GM21717 (cell line): ENCODE results near the gene PTCD2.

Experiments used
- ATAC-seq: cut with Tn5 transposase; IDR thresholded peaks from one replicate; pipeline ENCODE4 v1.9.1; 2021; ENCODE audit warnings: mild to moderate bottlenecking, moderate library complexity; ENCODE audit not compliant: unreplicated experiment

Gene PTCD2

DNA sequence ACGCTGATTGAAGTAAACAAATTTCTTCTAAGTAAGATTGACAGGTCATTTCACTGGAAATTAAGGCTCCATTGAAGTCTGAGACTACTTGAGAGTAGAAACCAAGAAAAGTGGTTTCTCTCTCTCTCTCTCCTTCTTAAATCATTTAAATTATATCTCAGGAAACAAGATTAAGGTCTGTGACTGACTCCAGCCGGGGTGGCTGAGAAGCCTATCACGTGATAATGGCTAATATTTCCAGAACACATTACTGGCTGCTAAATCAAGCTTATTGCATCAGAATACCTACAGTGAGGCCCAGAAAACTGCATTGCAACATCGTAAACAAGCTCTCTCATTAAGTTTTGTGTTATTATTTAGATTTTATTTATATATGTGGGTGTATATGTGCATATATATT is 88.4 kb downstream of the PTCD2 start:
- ATAC-seq, result no peak

DNA sequence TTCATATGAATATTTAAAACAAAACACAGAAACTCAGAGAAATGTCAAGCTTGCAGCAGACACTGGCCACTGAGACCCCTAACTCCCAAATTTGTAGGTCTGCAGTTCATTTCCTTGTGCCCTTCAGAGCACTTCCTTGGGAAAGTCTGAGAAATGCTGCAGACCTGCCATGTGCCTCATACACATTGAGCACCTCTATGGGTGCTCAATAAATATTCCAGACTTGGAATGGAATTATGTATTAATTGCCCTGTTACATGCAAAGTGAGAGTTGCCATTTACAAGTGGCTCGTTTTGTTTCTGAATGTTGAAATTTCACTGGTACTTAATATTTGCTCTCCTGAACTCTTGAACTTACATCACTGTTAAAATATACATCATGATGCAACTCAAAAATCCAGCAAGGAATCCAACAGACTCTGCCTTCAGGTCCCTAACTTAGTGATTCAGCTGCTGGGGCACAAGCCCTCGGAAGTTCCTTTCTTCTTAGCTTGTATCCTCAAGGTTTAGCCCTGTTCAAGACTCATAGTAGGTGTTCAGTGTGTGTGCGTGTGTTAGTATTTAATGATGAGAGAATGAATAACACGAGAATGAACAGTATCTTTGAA is 90.6 kb downstream of the PTCD2 start:
- no peak for ATAC-seq

DNA sequence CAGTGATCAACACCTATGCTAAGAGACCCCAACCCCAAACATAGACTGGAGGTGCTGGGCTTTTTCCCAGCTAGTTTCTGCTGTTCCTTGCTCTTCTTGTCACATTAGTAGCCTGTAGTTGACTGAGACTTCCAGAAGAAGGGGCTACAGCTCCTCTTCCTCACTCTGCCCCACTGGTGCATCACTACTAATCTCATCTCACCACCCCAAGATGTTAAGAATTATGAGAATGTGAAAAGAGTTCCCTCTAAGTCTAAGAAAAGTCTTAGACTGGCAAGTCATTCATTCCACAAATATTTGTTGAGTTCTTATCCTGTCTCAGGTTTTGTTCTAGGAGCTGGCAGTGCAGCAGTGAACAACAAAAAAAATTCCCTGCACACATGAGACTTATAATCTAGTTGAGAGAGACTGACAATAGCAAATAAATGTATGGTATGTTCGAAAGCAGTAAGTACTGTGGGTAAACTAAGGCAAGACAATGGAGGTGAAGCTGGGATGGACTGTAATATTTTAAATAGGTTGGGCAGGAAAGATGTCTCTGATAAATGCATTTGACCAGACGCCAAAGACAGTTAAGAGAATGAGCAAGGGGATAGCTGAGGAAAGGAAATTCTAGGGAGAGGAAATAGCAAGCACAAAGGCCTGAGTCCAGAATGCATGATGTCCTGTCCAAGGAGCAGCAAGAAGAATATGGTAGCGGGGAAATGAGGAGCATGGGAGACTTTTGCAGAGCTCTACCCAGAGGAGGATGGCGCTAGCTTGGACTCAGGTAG is 92.3 kb downstream of the PTCD2 start:
- no peak for ATAC-seq

DNA sequence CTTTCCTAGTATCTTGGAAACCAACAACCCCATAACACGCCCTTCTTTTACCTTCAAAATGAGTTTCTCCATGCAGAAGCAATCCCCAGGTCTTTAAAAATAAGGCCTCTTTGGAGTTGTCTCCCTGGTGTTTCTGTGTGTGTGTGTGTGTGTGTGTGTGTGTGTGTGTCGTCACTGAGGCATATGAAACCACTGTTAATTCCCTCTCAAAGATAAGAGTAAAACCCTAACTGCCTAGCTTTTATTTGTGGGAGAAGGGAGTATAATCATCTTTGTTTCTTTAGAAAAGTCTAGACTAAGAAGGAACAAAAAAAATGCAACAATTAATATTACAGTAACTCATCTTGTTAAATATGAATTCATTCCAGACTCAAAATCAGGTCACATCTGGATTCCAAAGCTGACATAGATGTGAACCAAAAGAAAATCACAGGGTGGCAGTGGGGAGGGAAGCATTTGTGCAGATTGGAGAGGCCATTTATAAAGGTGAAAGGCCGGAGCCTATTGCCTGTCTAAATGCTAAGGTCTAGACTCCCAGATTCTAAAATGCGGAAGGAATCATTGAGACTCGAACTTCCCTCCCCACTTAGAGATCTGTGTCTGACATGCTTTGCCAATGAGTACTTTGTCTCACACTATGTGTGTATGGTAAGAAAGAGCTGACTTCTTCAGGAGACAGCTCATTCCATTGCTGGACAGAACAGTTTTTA is 95.6 kb downstream of the PTCD2 start:
- no peak for ATAC-seq

DNA sequence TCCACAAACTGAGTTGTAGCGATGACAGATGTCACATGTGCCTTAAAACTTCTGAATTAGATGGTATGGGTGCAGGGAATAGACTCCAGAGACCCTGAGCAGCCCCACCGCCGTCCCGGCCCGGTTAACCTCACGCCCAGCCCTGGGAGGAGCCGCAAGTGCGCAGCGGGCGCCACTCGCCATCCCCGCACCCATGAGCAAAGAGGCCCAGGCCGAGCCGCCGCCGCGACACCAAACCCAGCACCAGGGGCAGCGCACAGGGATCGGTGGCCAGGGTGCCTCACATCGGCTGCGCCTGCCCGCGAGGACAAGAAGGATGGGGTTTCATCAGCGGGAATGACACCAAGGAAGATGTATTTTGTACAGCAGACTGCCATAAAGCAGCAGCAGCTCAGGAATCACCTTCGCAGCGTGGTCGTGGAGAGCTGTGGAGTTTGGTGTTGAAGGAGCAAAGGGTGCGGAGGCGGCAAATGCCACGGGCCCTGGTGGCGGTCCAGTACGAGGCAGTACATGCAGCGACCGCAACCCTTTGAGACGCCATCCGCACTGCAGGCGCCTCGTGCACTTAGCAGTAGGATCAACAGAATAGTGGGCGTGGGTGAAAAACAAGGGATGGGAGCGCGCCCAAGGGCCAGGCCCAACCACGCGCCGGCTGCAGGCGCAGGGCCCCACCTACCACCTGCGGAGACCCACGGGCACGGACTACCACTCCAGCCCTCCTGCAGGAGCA is 97.3 kb downstream of the PTCD2 start:
- ATAC-seq, result no peak
